CD14-positive monocyte (primary cell): Measurements from ENCODE around the gene C22orf39. TPM values are rescaled to one million over a fixed set of nuclear protein-coding genes. Genes with fewer than 3 reads are reported as not detected.

Experiments used
- DNase-seq, 3 donors: peaks; one replicate each; pipeline ENCODE4 v3.0.0-alpha.2; 2011 to 2022
- H2AFZ ChIP-seq: 2 replicates; pipeline ENCODE4 v1.6.0; 2012; ENCODE audit warnings: mild to moderate bottlenecking, low read depth, low read length, inconsistent platforms; ENCODE audit not compliant: insufficient read depth, poor library complexity, severe bottlenecking
- H3K27ac ChIP-seq, 2 donors: 1 replicate in 1 of 2; 2 replicates in 1 of 2; pipeline ENCODE4 v1.5.1; 2012 to 2013; ENCODE audit warnings: low read length in 2 of 2, control low read depth in 1 of 2, inconsistent platforms in 1 of 2, low read depth in 1 of 2, mild to moderate bottlenecking in 1 of 2
- H3K27me3 ChIP-seq, 2 donors: one replicate each; pipeline versions ENCODE4 v1.6.0 to v1.6.1; 2011 to 2013; ENCODE audit warnings: low read length in 2 of 2; ENCODE audit not compliant: control insufficient read depth in 2 of 2, insufficient read depth in 2 of 2
- H3K36me3 ChIP-seq, 2 donors: replicated peaks in 1 of 2; 1 replicate in 1 of 2; 2 replicates in 1 of 2; pipeline versions ENCODE4 v1.5.1 to v1.6.1; 2012 to 2013; ENCODE audit warnings: low read length in 2 of 2, control low read depth in 1 of 2, inconsistent platforms in 1 of 2, mild to moderate bottlenecking in 1 of 2; ENCODE audit not compliant: insufficient read depth in 2 of 2, control insufficient read depth in 1 of 2
- H3K4me1 ChIP-seq, 2 donors: 1 replicate in 1 of 2; 2 replicates in 1 of 2; pipeline versions ENCODE4 v1.5.1 to v1.6.1; 2012 to 2013; ENCODE audit warnings: low read length in 2 of 2, control low read depth in 1 of 2, inconsistent platforms in 1 of 2, mild to moderate bottlenecking in 1 of 2, moderate library complexity in 1 of 2; ENCODE audit not compliant: insufficient read depth in 2 of 2, control insufficient read depth in 1 of 2
- H3K4me2 ChIP-seq: replicated peaks from 2 replicates; pipeline ENCODE3; 2012; ENCODE audit warnings: low read length, moderate library complexity, mild to moderate bottlenecking; ENCODE audit not compliant: poor library complexity, severe bottlenecking; ENCODE audit errors: extremely low read depth
- H3K4me3 ChIP-seq, 3 experiments: fragments of 200-600 bp in 1 of 3; sonication (generic) in 1 of 3; replicated peaks in 1 of 3; 1 replicate in 2 of 3; 2 replicates in 1 of 3; pipeline ENCODE4 v1.5.1; 2011 to 2013; ENCODE audit warnings: low read length in 3 of 3, mild to moderate bottlenecking in 3 of 3, control low read depth in 2 of 3, low read depth in 2 of 3, inconsistent platforms in 1 of 3, moderate library complexity in 1 of 3
- H3K79me2 ChIP-seq: 2 replicates; pipeline ENCODE4 v1.6.0; 2012; ENCODE audit warnings: mild to moderate bottlenecking, control low read depth, inconsistent platforms, low read length, moderate library complexity; ENCODE audit not compliant: insufficient read depth
- H3K9ac ChIP-seq: 2 replicates; pipeline ENCODE4 v1.6.0; 2017; ENCODE audit warnings: low read length, mild to moderate bottlenecking; ENCODE audit not compliant: insufficient read depth, poor library complexity, severe bottlenecking
- H3K9me3 ChIP-seq, 2 donors: replicated peaks in 1 of 2; 1 replicate in 1 of 2; 2 replicates in 1 of 2; pipeline versions ENCODE4 v1.5.1 to v1.6.1; 2012 to 2013; ENCODE audit warnings: low read length in 2 of 2, control low read depth in 1 of 2; ENCODE audit not compliant: control insufficient read depth in 1 of 2, insufficient read depth in 1 of 2
- H4K20me1 ChIP-seq: 2 replicates; pipeline ENCODE4 v1.6.0; 2012; ENCODE audit warnings: mild to moderate bottlenecking, low read length, control low read depth, moderate library complexity; ENCODE audit not compliant: insufficient read depth
- H3K27ac Mint-ChIP-seq, 7 donors: one replicate each; pipeline ENCODE4 v1.8.0; 2020; ENCODE audit warnings: mild to moderate bottlenecking in 7 of 7, mixed read lengths in 7 of 7, moderate library complexity in 6 of 7, inconsistent platforms in 2 of 7
- H3K27me3 Mint-ChIP-seq, 3 donors: one replicate each; pipeline ENCODE4 v1.8.0; 2021 to 2022; ENCODE audit warnings: low read depth in 3 of 3, mild to moderate bottlenecking in 3 of 3, mixed read lengths in 3 of 3, moderate library complexity in 3 of 3, inconsistent platforms in 1 of 3
- H3K36me3 Mint-ChIP-seq, 2 donors: one replicate each; pipeline ENCODE4 v1.8.0; 2020; ENCODE audit warnings: mixed read lengths in 2 of 2, inconsistent platforms in 1 of 2, mild to moderate bottlenecking in 1 of 2
- H3K4me1 Mint-ChIP-seq: one replicate; pipeline ENCODE4 v1.8.0; 2020; ENCODE audit warnings: mild to moderate bottlenecking, mixed read lengths
- H3K4me3 Mint-ChIP-seq, 2 donors: one replicate each; pipeline ENCODE4 v1.8.0; 2020; ENCODE audit warnings: mild to moderate bottlenecking in 2 of 2, mixed read lengths in 2 of 2, moderate library complexity in 1 of 2
- H3K9me3 Mint-ChIP-seq, 7 donors: one replicate each; pipeline ENCODE4 v1.8.0; 2020 to 2022; ENCODE audit warnings: mixed read lengths in 7 of 7, mild to moderate bottlenecking in 6 of 7, moderate library complexity in 6 of 7, inconsistent platforms in 2 of 7
- WGBS: methylation state at CpG from one replicate; pipeline ENCODE4 v1.1.5; 2013; ENCODE audit warnings: missing lambda C conversion rate; ENCODE audit not compliant: insufficient coverage; 5-methylcytosine and 5-hydroxymethylcytosine counted together
- intact Hi-C, 2 donors: fragments of 100-400 bp; cut with micrococcal nuclease; formaldehyde crosslinking; loops; one replicate each; pipeline versions ENCODE4 v1.15.0 to v1.15.1; 2023
- polyA plus RNA-seq, 3 donors: library from polyadenylated mRNA; depleted of rRNA in 1 of 3; unstranded in 2 of 3; stranded (reverse) in 1 of 3; fragments of 300-500 nt in 2 of 3; fragments of >200 nt in 1 of 3; fragmentation: Illumina TruSeq in 2 of 3; gene quantifications; 1 replicate in 2 of 3; 2 replicates in 1 of 3; pipeline ENCODE4 v1.2.3, GENCODE V29; 2012 to 2021
- TF ChIP-seq, protein P1 (sequence below): fragments of 200-600 bp; IDR thresholded peaks from one replicate; pipeline ENCODE4 v1.8.0; 2022; ENCODE audit warnings: antibody characterized with exemption, mild to moderate bottlenecking

Gene C22orf39
- polyA plus RNA-seq, 3 donors = 21.2 to 40.3 (median 38.4) TPM

DNA sequence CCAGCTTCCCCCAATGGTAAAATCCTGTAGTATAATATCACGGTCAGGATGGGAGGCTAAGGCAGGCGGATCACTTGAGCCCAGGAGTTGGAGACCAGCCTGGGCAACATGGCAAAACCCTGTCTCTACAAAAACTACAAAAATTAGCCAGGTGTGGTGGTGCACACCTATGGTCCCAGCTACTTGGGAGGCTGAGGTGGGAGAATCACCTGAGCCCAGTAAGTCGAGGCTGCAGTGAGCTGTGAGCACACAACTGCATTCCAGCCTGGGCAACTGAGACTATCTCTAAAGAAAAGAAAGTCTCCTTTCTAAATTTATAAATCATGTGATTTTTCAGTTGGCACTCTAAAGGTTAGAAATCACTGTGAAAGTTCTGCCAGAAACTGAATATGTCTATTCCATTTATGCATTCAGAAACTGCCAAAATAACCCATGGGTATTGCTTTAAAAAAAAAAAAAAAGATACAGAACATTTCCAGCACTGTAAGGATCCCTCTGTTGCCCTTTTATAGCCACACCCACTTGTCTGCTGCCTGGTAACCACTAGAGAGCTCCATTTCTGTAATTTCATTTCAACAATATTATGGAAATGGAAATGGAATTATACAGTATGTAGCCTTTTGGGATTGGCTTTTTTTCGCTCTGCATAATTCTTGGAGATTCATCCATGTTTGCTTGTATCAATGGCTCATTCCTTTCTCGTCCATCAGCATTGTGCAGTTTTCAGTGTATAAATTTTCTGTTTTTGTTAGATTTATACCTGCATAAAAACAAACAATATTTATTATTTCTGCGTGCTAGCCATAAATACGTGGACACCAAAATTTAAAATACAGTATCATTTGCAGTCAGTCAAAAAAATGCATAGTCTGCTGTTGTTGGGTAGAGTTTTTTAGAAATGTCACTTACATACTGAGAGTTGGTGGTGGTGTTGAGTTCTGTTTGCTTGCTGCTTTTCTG is 41.7 kb upstream of the C22orf39 start:
- Mint-ChIP-seq H3K27ac (no peak overlapping the region), H3K4me1 (no peaks in the 10 kb centered on the region)

DNA sequence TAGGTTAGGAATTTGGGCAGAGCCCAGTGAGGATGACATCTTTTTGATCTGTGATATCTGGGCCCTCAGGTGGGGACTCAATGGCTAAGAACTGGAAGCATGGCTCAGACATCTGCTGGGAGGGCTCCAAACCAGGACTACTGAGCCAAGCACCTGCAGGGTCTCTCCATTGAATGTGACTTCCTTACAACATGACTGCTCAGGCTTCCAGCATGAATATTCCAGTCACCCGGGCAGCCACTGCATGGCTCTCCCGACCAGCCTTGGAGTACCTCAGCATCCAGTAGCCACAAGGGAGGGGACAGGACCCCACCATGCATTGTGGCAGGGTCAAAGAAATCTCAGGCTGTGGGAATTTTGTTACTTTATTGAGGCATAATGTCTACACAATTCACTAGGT is 40.8 kb upstream of the C22orf39 start:
- H3K27me3 Mint-ChIP-seq = no peaks in the 10 kb centered on the region
- H3K9me3 Mint-ChIP-seq = peaks cover 0 to 1% (median 0%) of the 10 kb centered on the region in 7 donors
- Histone ChIP-seq H3K4me2 (no peak overlapping the region), H3K27me3 (no peaks in the 10 kb centered on the region), H3K4me1 (no peaks in the 10 kb centered on the region), H2AFZ (no peak overlapping the region), H3K4me3 (no peak overlapping the region), H3K9ac (no peak overlapping the region), H4K20me1 (no peaks in the 10 kb centered on the region), H3K27ac (no peak overlapping the region), H3K79me2 (no peaks in the 10 kb centered on the region), H3K36me3 (peaks cover 4 to 40% of the 10 kb centered on the region in 2 donors), H3K9me3 (no peaks in the 10 kb centered on the region)
- peaks cover 26 to 51% of the 10 kb centered on the region in 2 donors for H3K36me3 Mint-ChIP-seq
- no peaks in the 10 kb centered on the region for H3K4me1 Mint-ChIP-seq
- no peak overlapping the region for H3K4me3 Mint-ChIP-seq
- TF ChIP-seq, protein P1, sequence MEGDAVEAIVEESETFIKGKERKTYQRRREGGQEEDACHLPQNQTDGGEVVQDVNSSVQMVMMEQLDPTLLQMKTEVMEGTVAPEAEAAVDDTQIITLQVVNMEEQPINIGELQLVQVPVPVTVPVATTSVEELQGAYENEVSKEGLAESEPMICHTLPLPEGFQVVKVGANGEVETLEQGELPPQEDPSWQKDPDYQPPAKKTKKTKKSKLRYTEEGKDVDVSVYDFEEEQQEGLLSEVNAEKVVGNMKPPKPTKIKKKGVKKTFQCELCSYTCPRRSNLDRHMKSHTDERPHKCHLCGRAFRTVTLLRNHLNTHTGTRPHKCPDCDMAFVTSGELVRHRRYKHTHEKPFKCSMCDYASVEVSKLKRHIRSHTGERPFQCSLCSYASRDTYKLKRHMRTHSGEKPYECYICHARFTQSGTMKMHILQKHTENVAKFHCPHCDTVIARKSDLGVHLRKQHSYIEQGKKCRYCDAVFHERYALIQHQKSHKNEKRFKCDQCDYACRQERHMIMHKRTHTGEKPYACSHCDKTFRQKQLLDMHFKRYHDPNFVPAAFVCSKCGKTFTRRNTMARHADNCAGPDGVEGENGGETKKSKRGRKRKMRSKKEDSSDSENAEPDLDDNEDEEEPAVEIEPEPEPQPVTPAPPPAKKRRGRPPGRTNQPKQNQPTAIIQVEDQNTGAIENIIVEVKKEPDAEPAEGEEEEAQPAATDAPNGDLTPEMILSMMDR = no peak
- intact Hi-C loops = no loop called here
- no CpG with 5 or more reads among the region's 2 CpGs for WGBS
- H3K27ac Mint-ChIP-seq = no peak overlapping the region
- DNase-seq = no peak

More for the DNA sequence above, 41.7 kb upstream of the C22orf39 start:
- H3K36me3 ChIP-seq = peaks cover 6 to 44% of the 10 kb centered on the region in 2 donors
- H3K4me2 ChIP-seq = no peak overlapping the region
- no peaks in the 10 kb centered on the region for H4K20me1 ChIP-seq
- H3K79me2 ChIP-seq = no peaks in the 10 kb centered on the region
- no peak overlapping the region for H3K9ac ChIP-seq
- intact Hi-C loops = no loop called here
- Mint-ChIP-seq H3K4me3 (no peak overlapping the region), H3K27me3 (no peaks in the 10 kb centered on the region), H3K36me3 (peaks cover 27 to 52% of the 10 kb centered on the region in 2 donors), H3K9me3 (peaks cover 0 to under 1% (median 0%) of the 10 kb centered on the region in 7 donors)
- DNase-seq = no peak
- no peaks in the 10 kb centered on the region for H3K4me1 ChIP-seq
- no peaks in the 10 kb centered on the region for H3K27me3 ChIP-seq
- no peak overlapping the region for H2AFZ ChIP-seq
- TF ChIP-seq, protein P1 = no peak
- no peak overlapping the region for H3K27ac ChIP-seq
- no peak overlapping the region for H3K4me3 ChIP-seq
- H3K9me3 ChIP-seq = no peaks in the 10 kb centered on the region
- no CpG with 5 or more reads among the region's 7 CpGs for WGBS
